Regular cardiac myocyte (primary cell): ENCODE measurements around the gene CCNE1. TPM values are rescaled to one million over a fixed set of nuclear protein-coding genes. Genes with fewer than 3 reads are reported as not detected.

Experiments used
- total RNA-seq: library from RNA; depleted of rRNA; stranded (reverse); fragments of >200 nt; gene quantifications from 2 replicates; pipeline ENCODE4 v1.2.3, GENCODE V29; 2014

Gene CCNE1
- 7.6 and 14.4 TPM in 2 replicates for total RNA-seq

GRCh38 chr19:29811125-29812079, at the start of gene CCNE1:
Gene CCNE1, plus strand, starts transcription at chr19:29811991. Its CDS starts 565 bp downstream, at chr19:29812556.

Other genes with a start within 250 kb of the CCNE1 start
- 47.1 and 83.4 TPM in 2 replicates for gene POP4, start 205.7 kb upstream of the CCNE1 start, total RNA-seq
- 6.9 and 14.1 TPM in 2 replicates for gene PLEKHF1, start 146.5 kb upstream of the CCNE1 start, total RNA-seq
- 22.2 and 30.4 TPM in 2 replicates for gene C19orf12, start 96.7 kb upstream of the CCNE1 start, total RNA-seq
- 66.5 and 75.5 TPM in 2 replicates for gene URI1, start 130.2 kb downstream of the CCNE1 start, total RNA-seq